Left ventricle myocardium inferior (tissue), 1 donor: Measurements from ENCODE around the gene RNASE9. TPM values are rescaled to one million over a fixed set of nuclear protein-coding genes. Genes with fewer than 3 reads are reported as not detected.
A peak's percentile ranks its signal among the peaks of the same experiment; 100 is the strongest.

Source experiments
- DNase-seq: peaks from one replicate; pipeline ENCODE4 v3.0.0-alpha.2; 2020
- H3K27ac ChIP-seq: fragments of 200-600 bp; replicated peaks from 2 replicates; pipeline ENCODE4 v1.8.0; 2021
- H3K27me3 ChIP-seq: fragments of 200-600 bp; 2 replicates; pipeline ENCODE4 v1.8.0; 2021; ENCODE audit warnings: low read depth
- H3K36me3 ChIP-seq: fragments of 200-600 bp; 2 replicates; pipeline ENCODE4 v1.8.0; 2021
- H3K4me1 ChIP-seq: fragments of 200-600 bp; 2 replicates; pipeline ENCODE4 v1.8.0; 2021
- H3K4me3 ChIP-seq: fragments of 200-600 bp; 2 replicates; pipeline ENCODE4 v1.8.0; 2021; ENCODE audit warnings: mild to moderate bottlenecking, moderate library complexity
- H3K9me3 ChIP-seq: fragments of 200-600 bp; replicated peaks from 2 replicates; pipeline ENCODE4 v1.8.0; 2021
- intact Hi-C: fragments of 100-400 bp; cut with micrococcal nuclease; formaldehyde crosslinking; loops from one replicate; pipeline ENCODE4 v1.11.0; 2022
- total RNA-seq: library from RNA; stranded (reverse); fragmentation: NEBNext Ultra II Directional; extraction: Animal tissue kit (Norgen Biotek cat#: 25700); gene quantifications from one replicate; pipeline ENCODE4 v1.2.1, GENCODE V29; 2021
- TF ChIP-seq, protein P1 (sequence below): fragments of 200-600 bp; IDR thresholded peaks from 2 replicates; pipeline ENCODE4 v1.8.0; 2021; ENCODE audit warnings: antibody characterized with exemption, mild to moderate bottlenecking, borderline replicate concordance
- donor health status: DM: no; HTN: yes; CAD: no; lungs with severe emphysema.

The RNASE9 gene
- total RNA-seq, 1 donor from 2014 or later = not detected

DNA sequence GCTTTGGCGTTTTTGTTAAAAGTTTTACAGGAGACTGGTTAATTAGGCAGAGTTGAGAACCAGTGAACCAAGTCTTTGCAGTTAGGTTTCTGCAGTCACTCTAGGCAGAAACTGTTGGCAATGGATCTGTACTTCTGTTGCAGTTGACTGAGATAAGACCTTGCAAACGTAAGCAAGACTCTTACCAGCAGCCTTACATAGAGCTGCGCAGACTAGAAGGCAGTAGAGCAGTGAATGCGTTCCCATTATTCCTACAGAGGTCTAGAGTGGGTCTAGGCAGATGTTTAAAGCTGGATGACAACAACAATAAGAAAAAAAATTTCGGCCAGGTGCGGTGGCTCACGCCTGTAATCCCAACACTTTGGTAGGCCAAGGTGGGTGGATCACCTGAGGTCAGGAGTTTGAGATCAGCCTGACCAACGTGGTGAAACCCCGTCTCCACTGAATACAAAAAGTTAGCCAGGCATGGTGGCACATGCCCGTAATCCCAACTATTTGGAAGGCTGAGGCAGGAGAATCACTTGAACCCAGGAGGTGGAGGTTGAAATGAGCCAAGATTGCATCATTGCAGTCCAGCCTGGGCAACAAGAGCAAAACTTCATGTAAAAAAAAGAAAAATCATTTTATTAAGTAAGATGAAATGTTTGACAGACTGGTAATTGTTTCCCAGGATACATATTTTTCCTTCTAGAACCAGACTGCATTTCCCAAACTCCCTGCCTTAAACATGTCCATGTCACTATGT is 12.3 kb downstream of the RNASE9 start:
- Histone ChIP-seq H3K27me3 (peaks cover 4% of the 10 kb centered on the region), H3K4me1 (no peaks in the 10 kb centered on the region), H3K4me3 (no peak overlapping the region), H3K9me3 (no peaks in the 10 kb centered on the region), H3K36me3 (no peaks in the 10 kb centered on the region), H3K27ac (no peak overlapping the region)
- intact Hi-C loops = no loop called here
- TF ChIP-seq, protein P1, sequence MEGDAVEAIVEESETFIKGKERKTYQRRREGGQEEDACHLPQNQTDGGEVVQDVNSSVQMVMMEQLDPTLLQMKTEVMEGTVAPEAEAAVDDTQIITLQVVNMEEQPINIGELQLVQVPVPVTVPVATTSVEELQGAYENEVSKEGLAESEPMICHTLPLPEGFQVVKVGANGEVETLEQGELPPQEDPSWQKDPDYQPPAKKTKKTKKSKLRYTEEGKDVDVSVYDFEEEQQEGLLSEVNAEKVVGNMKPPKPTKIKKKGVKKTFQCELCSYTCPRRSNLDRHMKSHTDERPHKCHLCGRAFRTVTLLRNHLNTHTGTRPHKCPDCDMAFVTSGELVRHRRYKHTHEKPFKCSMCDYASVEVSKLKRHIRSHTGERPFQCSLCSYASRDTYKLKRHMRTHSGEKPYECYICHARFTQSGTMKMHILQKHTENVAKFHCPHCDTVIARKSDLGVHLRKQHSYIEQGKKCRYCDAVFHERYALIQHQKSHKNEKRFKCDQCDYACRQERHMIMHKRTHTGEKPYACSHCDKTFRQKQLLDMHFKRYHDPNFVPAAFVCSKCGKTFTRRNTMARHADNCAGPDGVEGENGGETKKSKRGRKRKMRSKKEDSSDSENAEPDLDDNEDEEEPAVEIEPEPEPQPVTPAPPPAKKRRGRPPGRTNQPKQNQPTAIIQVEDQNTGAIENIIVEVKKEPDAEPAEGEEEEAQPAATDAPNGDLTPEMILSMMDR = no peak
- no peak for DNase-seq

DNA sequence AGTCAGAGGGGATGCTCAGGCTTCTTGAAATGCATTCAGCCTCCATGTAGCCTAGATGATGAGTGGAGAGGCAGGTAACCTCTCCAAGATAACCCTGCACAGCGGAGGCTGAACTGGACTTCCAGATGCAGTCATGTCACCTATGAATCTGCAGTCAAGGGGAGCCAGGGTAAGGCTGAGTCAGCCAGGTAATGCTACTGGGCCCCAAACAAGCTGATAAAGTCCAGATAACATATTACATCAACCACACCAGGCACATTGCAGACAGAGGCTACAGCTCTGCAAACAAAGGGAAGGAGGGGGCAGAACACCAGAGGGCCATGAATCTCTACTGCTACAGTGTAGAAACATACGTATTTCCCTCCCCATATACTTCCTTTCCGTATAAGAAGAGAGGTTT is 14.0 kb downstream of the RNASE9 start:
- TF ChIP-seq, protein P1 = no peak
- no peaks in the 10 kb centered on the region for H3K9me3 ChIP-seq
- no peak overlapping the region for H3K27ac ChIP-seq
- intact Hi-C loops = no loop called here
- DNase-seq = no peak
- no peak overlapping the region for H3K4me3 ChIP-seq
- H3K4me1 ChIP-seq = no peaks in the 10 kb centered on the region
- H3K27me3 ChIP-seq = peaks cover 4% of the 10 kb centered on the region
- H3K36me3 ChIP-seq = no peaks in the 10 kb centered on the region

DNA sequence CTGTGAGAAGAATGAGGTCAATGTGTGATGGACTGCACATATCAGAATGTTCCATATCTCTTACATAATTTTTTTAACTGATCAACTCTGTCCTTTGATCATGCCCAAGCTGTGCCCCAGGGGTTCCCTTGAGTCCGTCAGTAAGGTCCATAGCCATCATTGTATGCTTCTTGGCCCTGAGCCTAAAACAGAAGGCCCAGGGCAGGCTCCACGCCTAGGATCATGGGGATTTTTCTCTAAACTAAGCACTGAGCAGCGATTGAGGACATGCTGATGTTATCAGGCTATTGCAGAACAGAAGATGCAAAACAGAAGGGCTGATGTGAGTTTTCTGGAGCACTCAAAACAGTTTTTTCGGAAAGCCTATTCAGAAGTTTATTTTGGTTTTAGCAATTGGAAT is 20.9 kb downstream of the RNASE9 start:
- H3K27me3 ChIP-seq = no peaks in the 10 kb centered on the region
- no peak overlapping the region for H3K27ac ChIP-seq
- no peaks in the 10 kb centered on the region for H3K9me3 ChIP-seq
- intact Hi-C loops = no loop called here
- TF ChIP-seq, protein P1 = no peak
- DNase-seq = no peak
- no peak overlapping the region for H3K4me3 ChIP-seq
- H3K4me1 ChIP-seq = no peaks in the 10 kb centered on the region
- no peaks in the 10 kb centered on the region for H3K36me3 ChIP-seq

DNA sequence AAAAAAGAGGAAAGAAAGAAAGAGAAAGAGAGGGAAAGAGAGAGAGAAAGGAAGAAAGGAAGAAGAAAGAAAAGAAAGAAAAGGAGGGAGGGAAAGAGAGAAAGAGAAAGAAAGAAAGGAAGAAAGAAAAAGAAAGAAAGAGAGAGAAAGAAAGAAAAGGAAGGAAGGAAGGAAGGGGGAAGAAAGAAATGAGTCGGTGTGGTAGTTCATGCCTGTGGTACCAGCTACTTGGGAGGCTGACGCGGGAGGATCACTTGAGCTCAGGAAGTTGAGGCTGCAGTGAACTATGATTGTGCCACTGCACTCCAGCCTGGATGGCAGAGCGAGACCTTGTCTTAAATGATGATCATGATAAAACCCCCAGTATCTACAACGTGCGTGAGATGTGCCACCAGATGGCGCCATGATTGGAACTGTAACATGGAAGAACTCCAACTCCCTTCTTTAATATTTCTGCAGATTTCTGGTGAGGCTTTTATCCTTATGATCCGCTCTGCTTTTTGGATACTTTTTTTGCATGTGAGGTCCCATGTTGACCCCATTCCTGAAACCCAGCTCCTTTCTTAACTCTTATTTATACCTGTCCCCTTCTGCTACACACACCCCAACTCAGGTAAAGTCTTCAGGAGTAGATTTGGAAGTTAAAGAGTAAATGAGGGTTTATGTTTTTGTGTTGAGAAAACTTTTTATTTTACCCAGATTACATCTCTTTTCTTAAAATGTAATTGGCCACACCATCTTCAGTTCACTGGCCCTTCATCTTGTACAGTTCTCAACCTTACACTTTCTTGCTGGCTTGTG is 29.9 kb downstream of the RNASE9 start:
- DNase-seq = peak; percentile 56
- intact Hi-C loops = no loop called here
- TF ChIP-seq, protein P1 = peak; percentile 72
- Histone ChIP-seq H3K4me1 (no peaks in the 10 kb centered on the region), H3K27me3 (no peaks in the 10 kb centered on the region), H3K4me3 (no peak overlapping the region), H3K9me3 (no peaks in the 10 kb centered on the region), H3K36me3 (no peaks in the 10 kb centered on the region), H3K27ac (no peak overlapping the region)

DNA sequence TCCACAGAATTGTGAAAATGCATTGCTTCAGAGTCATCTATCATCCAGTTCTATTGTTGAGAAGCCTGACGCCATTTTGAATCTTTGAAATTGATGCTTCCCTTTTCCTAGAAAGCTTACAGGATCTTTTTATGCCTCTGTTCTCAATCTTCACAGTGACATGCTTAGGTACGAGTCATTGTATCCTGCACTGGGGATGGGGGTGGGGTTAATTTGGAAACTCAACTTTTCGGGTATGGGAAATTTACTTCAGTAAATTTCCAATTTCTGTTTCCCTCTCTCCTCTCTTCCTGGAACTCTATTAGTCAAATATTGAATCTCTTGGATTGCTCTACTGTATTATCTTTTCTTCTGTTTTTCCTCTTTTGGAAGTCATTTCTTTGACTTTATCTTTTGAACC is 31.0 kb downstream of the RNASE9 start:
- Histone ChIP-seq H3K4me3 (no peak overlapping the region), H3K36me3 (no peaks in the 10 kb centered on the region), H3K9me3 (no peaks in the 10 kb centered on the region), H3K27me3 (no peaks in the 10 kb centered on the region), H3K27ac (no peak overlapping the region), H3K4me1 (no peaks in the 10 kb centered on the region)
- no peak for DNase-seq
- TF ChIP-seq, protein P1 = no peak
- intact Hi-C loops = no loop called here
